CD14-positive monocyte (primary cell): ENCODE results near the gene ZNF76. TPM values are rescaled to one million over a fixed set of nuclear protein-coding genes. Genes with fewer than 3 reads are reported as not detected.

Experiments used
- DNase-seq, 3 donors: peaks; one replicate each; pipeline ENCODE4 v3.0.0-alpha.2; 2011 to 2022
- H2AFZ ChIP-seq: 2 replicates; pipeline ENCODE4 v1.6.0; 2012; ENCODE audit warnings: mild to moderate bottlenecking, low read depth, low read length, inconsistent platforms; ENCODE audit not compliant: insufficient read depth, poor library complexity, severe bottlenecking
- H3K27ac ChIP-seq, 2 donors: 1 replicate in 1 of 2; 2 replicates in 1 of 2; pipeline ENCODE4 v1.5.1; 2012 to 2013; ENCODE audit warnings: low read length in 2 of 2, control low read depth in 1 of 2, inconsistent platforms in 1 of 2, low read depth in 1 of 2, mild to moderate bottlenecking in 1 of 2
- H3K27me3 ChIP-seq, 2 donors: one replicate each; pipeline versions ENCODE4 v1.6.0 to v1.6.1; 2011 to 2013; ENCODE audit warnings: low read length in 2 of 2; ENCODE audit not compliant: control insufficient read depth in 2 of 2, insufficient read depth in 2 of 2
- H3K36me3 ChIP-seq, 2 donors: replicated peaks in 1 of 2; 1 replicate in 1 of 2; 2 replicates in 1 of 2; pipeline versions ENCODE4 v1.5.1 to v1.6.1; 2012 to 2013; ENCODE audit warnings: low read length in 2 of 2, control low read depth in 1 of 2, inconsistent platforms in 1 of 2, mild to moderate bottlenecking in 1 of 2; ENCODE audit not compliant: insufficient read depth in 2 of 2, control insufficient read depth in 1 of 2
- H3K4me1 ChIP-seq, 2 donors: 1 replicate in 1 of 2; 2 replicates in 1 of 2; pipeline versions ENCODE4 v1.5.1 to v1.6.1; 2012 to 2013; ENCODE audit warnings: low read length in 2 of 2, control low read depth in 1 of 2, inconsistent platforms in 1 of 2, mild to moderate bottlenecking in 1 of 2, moderate library complexity in 1 of 2; ENCODE audit not compliant: insufficient read depth in 2 of 2, control insufficient read depth in 1 of 2
- H3K4me2 ChIP-seq: replicated peaks from 2 replicates; pipeline ENCODE3; 2012; ENCODE audit warnings: low read length, moderate library complexity, mild to moderate bottlenecking; ENCODE audit not compliant: poor library complexity, severe bottlenecking; ENCODE audit errors: extremely low read depth
- H3K4me3 ChIP-seq, 3 experiments: fragments of 200-600 bp in 1 of 3; sonication (generic) in 1 of 3; replicated peaks in 1 of 3; 1 replicate in 2 of 3; 2 replicates in 1 of 3; pipeline ENCODE4 v1.5.1; 2011 to 2013; ENCODE audit warnings: low read length in 3 of 3, mild to moderate bottlenecking in 3 of 3, control low read depth in 2 of 3, low read depth in 2 of 3, inconsistent platforms in 1 of 3, moderate library complexity in 1 of 3
- H3K79me2 ChIP-seq: 2 replicates; pipeline ENCODE4 v1.6.0; 2012; ENCODE audit warnings: mild to moderate bottlenecking, control low read depth, inconsistent platforms, low read length, moderate library complexity; ENCODE audit not compliant: insufficient read depth
- H3K9ac ChIP-seq: 2 replicates; pipeline ENCODE4 v1.6.0; 2017; ENCODE audit warnings: low read length, mild to moderate bottlenecking; ENCODE audit not compliant: insufficient read depth, poor library complexity, severe bottlenecking
- H3K9me3 ChIP-seq, 2 donors: replicated peaks in 1 of 2; 1 replicate in 1 of 2; 2 replicates in 1 of 2; pipeline versions ENCODE4 v1.5.1 to v1.6.1; 2012 to 2013; ENCODE audit warnings: low read length in 2 of 2, control low read depth in 1 of 2; ENCODE audit not compliant: control insufficient read depth in 1 of 2, insufficient read depth in 1 of 2
- H4K20me1 ChIP-seq: 2 replicates; pipeline ENCODE4 v1.6.0; 2012; ENCODE audit warnings: mild to moderate bottlenecking, low read length, control low read depth, moderate library complexity; ENCODE audit not compliant: insufficient read depth
- H3K27ac Mint-ChIP-seq, 7 donors: one replicate each; pipeline ENCODE4 v1.8.0; 2020; ENCODE audit warnings: mild to moderate bottlenecking in 7 of 7, mixed read lengths in 7 of 7, moderate library complexity in 6 of 7, inconsistent platforms in 2 of 7
- H3K27me3 Mint-ChIP-seq, 3 donors: one replicate each; pipeline ENCODE4 v1.8.0; 2021 to 2022; ENCODE audit warnings: low read depth in 3 of 3, mild to moderate bottlenecking in 3 of 3, mixed read lengths in 3 of 3, moderate library complexity in 3 of 3, inconsistent platforms in 1 of 3
- H3K36me3 Mint-ChIP-seq, 2 donors: one replicate each; pipeline ENCODE4 v1.8.0; 2020; ENCODE audit warnings: mixed read lengths in 2 of 2, inconsistent platforms in 1 of 2, mild to moderate bottlenecking in 1 of 2
- H3K4me1 Mint-ChIP-seq: one replicate; pipeline ENCODE4 v1.8.0; 2020; ENCODE audit warnings: mild to moderate bottlenecking, mixed read lengths
- H3K4me3 Mint-ChIP-seq, 2 donors: one replicate each; pipeline ENCODE4 v1.8.0; 2020; ENCODE audit warnings: mild to moderate bottlenecking in 2 of 2, mixed read lengths in 2 of 2, moderate library complexity in 1 of 2
- H3K9me3 Mint-ChIP-seq, 7 donors: one replicate each; pipeline ENCODE4 v1.8.0; 2020 to 2022; ENCODE audit warnings: mixed read lengths in 7 of 7, mild to moderate bottlenecking in 6 of 7, moderate library complexity in 6 of 7, inconsistent platforms in 2 of 7
- CTCF ChIP-seq: fragments of 200-600 bp; IDR thresholded peaks from one replicate; pipeline ENCODE4 v1.8.0; 2022; ENCODE audit warnings: antibody characterized with exemption, mild to moderate bottlenecking
- WGBS: methylation state at CpG from one replicate; pipeline ENCODE4 v1.1.5; 2013; ENCODE audit warnings: missing lambda C conversion rate; ENCODE audit not compliant: insufficient coverage; 5-methylcytosine and 5-hydroxymethylcytosine counted together
- intact Hi-C, 2 donors: fragments of 100-400 bp; cut with micrococcal nuclease; formaldehyde crosslinking; loops; one replicate each; pipeline versions ENCODE4 v1.15.0 to v1.15.1; 2023
- polyA plus RNA-seq, 3 donors: library from polyadenylated mRNA; depleted of rRNA in 1 of 3; unstranded in 2 of 3; stranded (reverse) in 1 of 3; fragments of 300-500 nt in 2 of 3; fragments of >200 nt in 1 of 3; fragmentation: Illumina TruSeq in 2 of 3; gene quantifications; 1 replicate in 2 of 3; 2 replicates in 1 of 3; pipeline ENCODE4 v1.2.3, GENCODE V29; 2012 to 2021

ZNF76 gene
- polyA plus RNA-seq, 3 donors = 6.8 to 49.7 (median 9.6) TPM

GRCh38 chr6:35218456-35218855 is 41.1 kb upstream of the ZNF76 start:
- H3K27me3 Mint-ChIP-seq = peaks cover 46 to 79% (median 63%) of the 10 kb centered on the region in 3 donors
- no peak overlapping the region for H3K4me2 ChIP-seq

GRCh38 chr6:35219683-35220326 is 39.7 kb upstream of the ZNF76 start:
- no peak overlapping the region for H2AFZ ChIP-seq
- H3K27ac Mint-ChIP-seq = no peak overlapping the region
- H3K9ac ChIP-seq = no peak overlapping the region
- H3K4me3 ChIP-seq = no peak overlapping the region
- H4K20me1 ChIP-seq = no peaks in the 10 kb centered on the region
- H3K79me2 ChIP-seq = no peaks in the 10 kb centered on the region
- peaks cover 7 to 9% of the 10 kb centered on the region in 2 donors for H3K4me1 ChIP-seq
- peaks cover 0 to 3% of the 10 kb centered on the region in 2 donors for H3K36me3 Mint-ChIP-seq
- no peak for DNase-seq
- peaks cover 36 to 58% of the 10 kb centered on the region in 2 donors for H3K27me3 ChIP-seq
- no peak overlapping the region for H3K27ac ChIP-seq
- no CpG with 5 or more reads among the region's 4 CpGs for WGBS
- no peak for TF ChIP-seq CTCF
- H3K9me3 ChIP-seq = no peaks in the 10 kb centered on the region
- H3K36me3 ChIP-seq = no peaks in the 10 kb centered on the region
- peaks cover 42 to 75% (median 62%) of the 10 kb centered on the region in 3 donors for H3K27me3 Mint-ChIP-seq
- no peak overlapping the region for H3K4me2 ChIP-seq
- H3K4me3 Mint-ChIP-seq = peak overlapping the region in 1 of 2 donors; percentile 43
- H3K9me3 Mint-ChIP-seq = peaks cover 0 to 7% (median 0%) of the 10 kb centered on the region in 7 donors
- peaks cover 11% of the 10 kb centered on the region for H3K4me1 Mint-ChIP-seq
- intact Hi-C loops = no loop called here

More at GRCh38 chr6:35218456-35218855, 41.1 kb upstream of the ZNF76 start:
- peaks cover 14% of the 10 kb centered on the region for H3K4me1 Mint-ChIP-seq
- H3K36me3 Mint-ChIP-seq = peaks cover 0 to 3% of the 10 kb centered on the region in 2 donors
- Histone ChIP-seq H3K9ac (no peak overlapping the region), H2AFZ (no peak overlapping the region), H4K20me1 (no peaks in the 10 kb centered on the region), H3K79me2 (no peaks in the 10 kb centered on the region), H3K4me1 (peaks cover 11 to 20% of the 10 kb centered on the region in 2 donors), H3K27me3 (peaks cover 42 to 64% of the 10 kb centered on the region in 2 donors), H3K27ac (no peak overlapping the region), H3K9me3 (peaks cover 0 to 3% of the 10 kb centered on the region in 2 donors), H3K4me3 (no peak overlapping the region), H3K36me3 (no peaks in the 10 kb centered on the region)
- intact Hi-C loops = no loop called here
- DNase-seq = no peak
- H3K27ac Mint-ChIP-seq = no peak overlapping the region
- WGBS = 86% methylated on average over 1 of the region's 4 CpGs
- H3K4me3 Mint-ChIP-seq = no peak overlapping the region
- TF ChIP-seq CTCF = no peak
- H3K9me3 Mint-ChIP-seq = peaks cover 0 to 7% (median 0%) of the 10 kb centered on the region in 7 donors
